HepG2 (cell line): ENCODE measurements around the gene QSOX1. TPM values are rescaled to one million over a fixed set of nuclear protein-coding genes. Genes with fewer than 3 reads are reported as not detected.

ENCODE experiments used
- ATF1 ChIP-seq: IDR thresholded peaks from 2 replicates; pipeline ENCODE4 v1.6.1; 2016; ENCODE audit warnings: mild to moderate bottlenecking, control low read depth
- CCDC6 ChIP-seq: sonication (generic); formaldehyde crosslinking; IDR thresholded peaks from 2 replicates; pipeline ENCODE4 v1.8.1; 2022; ENCODE audit warnings: mild to moderate bottlenecking, missing genetic modification reagents, moderate library complexity
- DMAP1 ChIP-seq: IDR thresholded peaks from 2 replicates; pipeline ENCODE4 v1.6.1; 2016
- GATAD1 ChIP-seq: IDR thresholded peaks from 2 replicates; pipeline ENCODE4 v1.6.1; 2016; ENCODE audit warnings: missing genetic modification reagents, missing compliant biosample characterization
- HOXD1 ChIP-seq: sonication (generic); formaldehyde crosslinking; IDR thresholded peaks from 2 replicates; pipeline ENCODE4 v1.5.0; 2020; ENCODE audit warnings: missing genetic modification reagents
- PRMT3 ChIP-seq: sonication (generic); formaldehyde crosslinking; IDR thresholded peaks from 2 replicates; pipeline ENCODE4 v1.8.1; 2022; ENCODE audit warnings: low read depth, mild to moderate bottlenecking, moderate library complexity, missing genetic modification reagents, borderline replicate concordance
- RERE ChIP-seq: IDR thresholded peaks from 2 replicates; pipeline ENCODE4 v1.6.1; 2016; ENCODE audit warnings: low read depth, missing genetic modification reagents, missing compliant biosample characterization
- RXRB ChIP-seq: IDR thresholded peaks from 2 replicates; pipeline ENCODE4 v1.6.1; 2016; ENCODE audit warnings: borderline replicate concordance, missing genetic modification reagents, missing compliant biosample characterization
- SIX4 ChIP-seq: sonication (generic); formaldehyde crosslinking; IDR thresholded peaks from 2 replicates; pipeline ENCODE4 v1.4.0; 2020; ENCODE audit warnings: missing genetic modification reagents
- STAT6 ChIP-seq: sonication (generic); formaldehyde crosslinking; IDR thresholded peaks from 2 replicates; pipeline ENCODE4 v1.4.0; 2020; ENCODE audit warnings: missing genetic modification reagents, mild to moderate bottlenecking, borderline replicate concordance
- ZBTB43 ChIP-seq: sonication (generic); formaldehyde crosslinking; conservative IDR thresholded peaks from 2 replicates; pipeline ENCODE4 v1.4.0; 2020; ENCODE audit warnings: missing genetic modification reagents
- ZFAT ChIP-seq: sonication (generic); formaldehyde crosslinking; conservative IDR thresholded peaks from 2 replicates; pipeline ENCODE4 v1.8.1; 2023; ENCODE audit warnings: missing genetic modification reagents, inconsistent platforms
- ZFP41 ChIP-seq: sonication (generic); formaldehyde crosslinking; IDR thresholded peaks from 2 replicates; pipeline ENCODE4 v1.4.0; 2020; ENCODE audit warnings: mild to moderate bottlenecking, missing genetic modification reagents, borderline replicate concordance
- ZNF362 ChIP-seq: sonication (generic); formaldehyde crosslinking; IDR thresholded peaks from 2 replicates; pipeline ENCODE4 v1.4.0; 2020; ENCODE audit warnings: missing genetic modification reagents, mild to moderate bottlenecking, borderline replicate concordance
- ZNF572 ChIP-seq: sonication (generic); formaldehyde crosslinking; IDR thresholded peaks from 2 replicates; pipeline ENCODE4 v1.5.1; 2020; ENCODE audit warnings: mild to moderate bottlenecking, missing genetic modification reagents
- ZNF670 ChIP-seq: sonication (generic); formaldehyde crosslinking; IDR thresholded peaks from 2 replicates; pipeline ENCODE4 v1.8.0; 2022; ENCODE audit warnings: mild to moderate bottlenecking, missing genetic modification reagents, borderline replicate concordance
- ZNF724P ChIP-seq: sonication (generic); formaldehyde crosslinking; IDR thresholded peaks from 2 replicates; pipeline ENCODE4 v1.8.0; 2022; ENCODE audit warnings: missing genetic modification reagents, borderline replicate concordance
- ZZZ3 ChIP-seq: sonication (generic); formaldehyde crosslinking; IDR thresholded peaks from 2 replicates; pipeline ENCODE4 v1.4.0; 2020; ENCODE audit warnings: missing genetic modification reagents, mild to moderate bottlenecking, borderline replicate concordance
- polyA plus RNA-seq, 8 experiments: library from polyadenylated mRNA; depleted of rRNA in 3 of 8; stranded (reverse) in 7 of 8; unstranded in 1 of 8; fragments of >200 nt; fragmentation: Illumina TruSeq in 4 of 8; extraction: Trizol in 4 of 8; gene quantifications; 2 replicates each; pipeline versions ENCODE4 v1.2.1 to v1.2.3, GENCODE V29; 2011 to 2016; ENCODE audit warnings: low read depth in 4 of 8, missing spikeins in 1 of 8, mixed read lengths in 1 of 8; ENCODE audit not compliant: insufficient read depth in 1 of 8
- total RNA-seq, 5 experiments: library from RNA; depleted of rRNA; stranded (reverse); fragments of >200 nt; fragmentation: Illumina TruSeq; extraction: Trizol; gene quantifications; 2 replicates each; pipeline ENCODE4 v1.2.3, GENCODE V29; 2016; ENCODE audit warnings: low read depth in 1 of 5

The QSOX1 gene
- total and polyA plus RNA-seq, 2 of the 13 experiments (the other 11 are each of a cell fraction or from before 2014, with no cell fraction given), result 6.8 to 40.2 TPM

- no peak for TF ChIP-seq ATF1
- peak; percentile 89 for TF ChIP-seq CCDC6 (CRISPR knock-in tag)
- peak; percentile 59; the same call in 1 of the 2 replicates for TF ChIP-seq RERE (CRISPR knock-in tag)
- no peak for TF ChIP-seq ZNF362 (CRISPR knock-in tag)
- TF ChIP-seq ZZZ3 (CRISPR knock-in tag), result 0 out of 2 replicates have a peak, but pooled peaks have one; percentile 48
- TF ChIP-seq ZBTB43 (CRISPR knock-in tag), result peak; percentile 74
- peak; percentile 31; the same call in 1 of the 2 replicates for TF ChIP-seq DMAP1 (CRISPR knock-in tag)
- no peak for TF ChIP-seq ZFP41
- no peak for TF ChIP-seq ZNF670 (CRISPR knock-in tag)
- peak; percentile 50; the same call in 1 of the 2 replicates for TF ChIP-seq GATAD1 (CRISPR knock-in tag)
- TF ChIP-seq STAT6, result 0 out of 2 replicates have a peak, but pooled peaks have one; percentile 65
- no peak; the same call in 1 of the 2 replicates for TF ChIP-seq HOXD1 (CRISPR knock-in tag)
- peak; percentile 94 for TF ChIP-seq RXRB
- no peak for TF ChIP-seq ZFAT (CRISPR knock-in tag)
- peak; percentile 83 for TF ChIP-seq SIX4 (CRISPR knock-in tag)
- TF ChIP-seq ZNF724P (CRISPR knock-in tag), result no peak
- 0 out of 2 replicates have a peak, but pooled peaks have one; percentile 84 for TF ChIP-seq PRMT3 (CRISPR knock-in tag)
- peak; percentile 89; the same call in 1 of the 2 replicates for TF ChIP-seq ZNF572
Measured at GRCh38 chr1:180116964-180117763, 37.5 kb upstream of the QSOX1 start (continued).
